HEK293 (cell line): Measurements from ENCODE around the gene L3MBTL3.

Experiments used
- CTCF ChIA-PET: fragments of 350-600 bp; formaldehyde crosslinking; extraction: SDS; loops from one replicate; lab custom pipeline; 2021; ENCODE audit warnings: antibody characterized with exemption; lab: Yijun Ruan, JAX
- POLR2A ChIA-PET: fragments of 300-600 bp; formaldehyde crosslinking; extraction: SDS; loops from one replicate; lab custom pipeline; 2020; ENCODE audit warnings: antibody characterized with exemption, inconsistent platforms; lab: Yijun Ruan, JAX
- H3K27ac ChIP-seq: fragments of 200-500 bp; sonication (Bioruptor generic); 2 replicates; pipeline ENCODE4 v1.5.1; 2014; ENCODE audit warnings: low read depth, low read length, control low read depth, inconsistent platforms; ENCODE audit errors: extremely low read depth
- H3K36me3 ChIP-seq, 2 experiments: fragments of 200-500 bp in 1 of 2; sonication (Bioruptor generic) in 1 of 2; 1 replicate in 1 of 2; 2 replicates in 1 of 2; pipeline ENCODE4 v1.5.1; 2014 to 2017; ENCODE audit warnings: inconsistent platforms in 2 of 2, low read length in 2 of 2; ENCODE audit not compliant: control insufficient read depth in 2 of 2, insufficient read depth in 1 of 2
- H3K4me1 ChIP-seq: fragments of 200-500 bp; sonication (Bioruptor generic); 2 replicates; pipeline ENCODE4 v1.5.1; 2014; ENCODE audit warnings: mild to moderate bottlenecking, low read length, inconsistent platforms; ENCODE audit not compliant: control insufficient read depth, insufficient read depth
- H3K4me3 ChIP-seq: 2 replicates; pipeline ENCODE4 v1.5.1; 2011; ENCODE audit warnings: low read depth, mild to moderate bottlenecking, control low read depth, low read length, moderate library complexity
- H3K9me3 ChIP-seq: fragments of 200-500 bp; sonication (Bioruptor generic); 2 replicates; pipeline ENCODE4 v1.5.1; 2014; ENCODE audit warnings: low read depth, low read length, inconsistent platforms; ENCODE audit not compliant: control insufficient read depth, insufficient read depth
- EGR2 ChIP-seq: fragments of 450-650 bp; formaldehyde crosslinking; IDR thresholded peaks from 2 replicates; pipeline ENCODE4 v1.5.1; 2016; ENCODE audit warnings: low read depth, missing biosample characterization, missing genetic modification characterization
- GLI4 ChIP-seq: fragments of 450-650 bp; formaldehyde crosslinking; IDR thresholded peaks from 2 replicates; pipeline ENCODE4 v1.5.1; 2016; ENCODE audit warnings: missing biosample characterization, missing genetic modification characterization
- GLIS2 ChIP-seq: fragments of 450-650 bp; formaldehyde crosslinking; IDR thresholded peaks from 2 replicates; pipeline ENCODE4 v1.5.1; 2016; ENCODE audit warnings: missing biosample characterization, missing genetic modification characterization
- REST ChIP-seq: fragments of 450-650 bp; formaldehyde crosslinking; IDR thresholded peaks from 2 replicates; pipeline ENCODE4 v1.5.1; 2016; ENCODE audit warnings: missing biosample characterization, missing genetic modification characterization
- ZBTB1 ChIP-seq: fragments of 450-650 bp; formaldehyde crosslinking; IDR thresholded peaks from 2 replicates; pipeline ENCODE4 v1.5.1; 2016; ENCODE audit warnings: missing biosample characterization, missing genetic modification characterization
- ZFP41 ChIP-seq: fragments of 450-650 bp; formaldehyde crosslinking; IDR thresholded peaks from 2 replicates; pipeline ENCODE4 v1.5.1; 2016; ENCODE audit warnings: missing biosample characterization, missing genetic modification characterization, borderline replicate concordance
- ZNF121 ChIP-seq: fragments of 450-650 bp; formaldehyde crosslinking; IDR thresholded peaks from 2 replicates; pipeline ENCODE4 v1.5.1; 2016; ENCODE audit warnings: missing biosample characterization, missing genetic modification characterization
- ZNF155 ChIP-seq: fragments of 450-650 bp; formaldehyde crosslinking; IDR thresholded peaks from 2 replicates; pipeline ENCODE4 v1.5.1; 2016; ENCODE audit warnings: missing biosample characterization, missing genetic modification characterization
- ZNF211 ChIP-seq: fragments of 450-650 bp; formaldehyde crosslinking; IDR thresholded peaks from 2 replicates; pipeline ENCODE4 v1.5.1; 2016; ENCODE audit warnings: low read depth, missing biosample characterization, missing genetic modification characterization
- ZNF24 ChIP-seq: fragments of 450-650 bp; formaldehyde crosslinking; IDR thresholded peaks from 2 replicates; pipeline ENCODE4 v1.5.1; 2016; ENCODE audit warnings: missing biosample characterization, missing genetic modification characterization
- ZNF394 ChIP-seq: fragments of 450-650 bp; formaldehyde crosslinking; IDR thresholded peaks from 2 replicates; pipeline ENCODE4 v1.5.1; 2016; ENCODE audit warnings: missing biosample characterization, missing genetic modification characterization, mild to moderate bottlenecking, moderate library complexity, borderline replicate concordance
- ZNF518A ChIP-seq: fragments of 450-650 bp; formaldehyde crosslinking; conservative IDR thresholded peaks from 2 replicates; pipeline ENCODE4 v1.5.1; 2016; ENCODE audit warnings: low read depth, missing biosample characterization, missing genetic modification characterization
- ZNF558 ChIP-seq: fragments of 450-650 bp; formaldehyde crosslinking; IDR thresholded peaks from 2 replicates; pipeline ENCODE4 v1.5.1; 2016; ENCODE audit warnings: missing biosample characterization, missing genetic modification characterization
- ZNF585B ChIP-seq: fragments of 450-650 bp; formaldehyde crosslinking; IDR thresholded peaks from 2 replicates; pipeline ENCODE4 v1.5.1; 2016; ENCODE audit warnings: missing biosample characterization, missing genetic modification characterization
- ZNF621 ChIP-seq: fragments of 450-650 bp; formaldehyde crosslinking; IDR thresholded peaks from 2 replicates; pipeline ENCODE4 v1.5.1; 2017; ENCODE audit warnings: missing biosample characterization, missing genetic modification characterization
- ZNF677 ChIP-seq: fragments of 450-650 bp; IDR thresholded peaks from 2 replicates; pipeline ENCODE4 v1.5.0; 2018; ENCODE audit warnings: missing biosample characterization, mild to moderate bottlenecking, missing genetic modification characterization, moderate library complexity
- ZNF704 ChIP-seq: fragments of 450-650 bp; formaldehyde crosslinking; IDR thresholded peaks from 2 replicates; pipeline ENCODE4 v1.5.1; 2016; ENCODE audit warnings: missing biosample characterization, missing genetic modification characterization
- ZNF707 ChIP-seq: fragments of 450-650 bp; formaldehyde crosslinking; IDR thresholded peaks from 2 replicates; pipeline ENCODE4 v1.5.1; 2016; ENCODE audit warnings: missing biosample characterization, missing genetic modification characterization
- ZNF830 ChIP-seq: fragments of 450-650 bp; IDR thresholded peaks from 2 replicates; pipeline ENCODE4 v1.5.0; 2018; ENCODE audit warnings: missing biosample characterization, missing genetic modification characterization, low read depth, mild to moderate bottlenecking, moderate library complexity

L3MBTL3 gene

GRCh38 chr6:130009146-130009545, 9.2 kb upstream of the L3MBTL3 start (continued):
- no peak for TF ChIP-seq ZNF558 (tag by site-specific recombination)
- TF ChIP-seq ZNF704 (tag by site-specific recombination) = no peak
- TF ChIP-seq GLI4 = no peak
- TF ChIP-seq, all 188 proteins: peak for 0

GRCh38 chr6:130010387-130010786, 8.0 kb upstream of the L3MBTL3 start:
- ChIA-PET CTCF (interaction anchor here (1.3 kb wide), 1 partner anchor 11 kb away, joined by 5 read pairs; no protein-coding TSS in a partner anchor), POLR2A (no interaction called here)
- Histone ChIP-seq H3K4me3 (no peak overlapping the region), H3K27ac (no peak overlapping the region), H3K4me1 (no peaks in the 10 kb centered on the region), H3K9me3 (no peaks in the 10 kb centered on the region), H3K36me3 (no peaks in the 10 kb centered on the region)
- TF ChIP-seq ZNF121 (tag by site-specific recombination) (peak; percentile 59; the same call in 1 of the 2 replicates), ZNF24 (tag by site-specific recombination) (no peak)

- H3K9me3 ChIP-seq = no peaks in the 10 kb centered on the region
- CTCF ChIA-PET = interaction anchor here (0.7 kb wide), 1 partner anchor 262 kb away, joined by 3 read pairs; no protein-coding TSS in a partner anchor
- no peaks in the 10 kb centered on the region for H3K36me3 ChIP-seq
- no peak overlapping the region for H3K27ac ChIP-seq
- H3K4me3 ChIP-seq = no peak overlapping the region
- no peak for TF ChIP-seq EGR2
- TF ChIP-seq ZNF211 (tag by site-specific recombination) = no peak
- TF ChIP-seq ZNF677 (tag by site-specific recombination) = no peak
- no peak for TF ChIP-seq ZNF707
- no peak for TF ChIP-seq ZNF155 (tag by site-specific recombination)
- no peak for TF ChIP-seq ZNF621 (tag by site-specific recombination)
- TF ChIP-seq ZNF585B = no peak
- TF ChIP-seq ZNF518A (tag by site-specific recombination) = no peak
- no peak for TF ChIP-seq ZBTB1 (tag by site-specific recombination)
- no peak for TF ChIP-seq ZFP41 (tag by site-specific recombination)
- TF ChIP-seq REST (tag by site-specific recombination) = no peak
- no peak for TF ChIP-seq ZNF830 (tag by site-specific recombination)
- TF ChIP-seq ZNF394 (tag by site-specific recombination) = no peak
- no peak for TF ChIP-seq GLIS2 (tag by site-specific recombination)
- TF ChIP-seq, all 188 proteins: peak for 0
- H3K4me1 ChIP-seq = no peaks in the 10 kb centered on the region
- POLR2A ChIA-PET = no interaction called here
Observed at GRCh38 chr6:130012728-130013127, 5.7 kb upstream of the L3MBTL3 start.
